Activated CD8-positive, alpha-beta memory T cell treated with anti-CD3 and anti-CD28 coated beads, Interleukin-2, amount 50 U/mL, for 1 hour (primary cell): Measurements from ENCODE around the gene PMM1.
"Not testable (repeated sequence)": the region's sequence is repeated elsewhere in the genome, so short reads cannot be mapped to it uniquely, and the experiment has no call there.

Source experiments
- DNase-seq: peaks from one replicate; pipeline ENCODE4 v3.0.0-alpha.2; 2020; ENCODE audit errors: extremely low read depth

PMM1 gene

DNA sequence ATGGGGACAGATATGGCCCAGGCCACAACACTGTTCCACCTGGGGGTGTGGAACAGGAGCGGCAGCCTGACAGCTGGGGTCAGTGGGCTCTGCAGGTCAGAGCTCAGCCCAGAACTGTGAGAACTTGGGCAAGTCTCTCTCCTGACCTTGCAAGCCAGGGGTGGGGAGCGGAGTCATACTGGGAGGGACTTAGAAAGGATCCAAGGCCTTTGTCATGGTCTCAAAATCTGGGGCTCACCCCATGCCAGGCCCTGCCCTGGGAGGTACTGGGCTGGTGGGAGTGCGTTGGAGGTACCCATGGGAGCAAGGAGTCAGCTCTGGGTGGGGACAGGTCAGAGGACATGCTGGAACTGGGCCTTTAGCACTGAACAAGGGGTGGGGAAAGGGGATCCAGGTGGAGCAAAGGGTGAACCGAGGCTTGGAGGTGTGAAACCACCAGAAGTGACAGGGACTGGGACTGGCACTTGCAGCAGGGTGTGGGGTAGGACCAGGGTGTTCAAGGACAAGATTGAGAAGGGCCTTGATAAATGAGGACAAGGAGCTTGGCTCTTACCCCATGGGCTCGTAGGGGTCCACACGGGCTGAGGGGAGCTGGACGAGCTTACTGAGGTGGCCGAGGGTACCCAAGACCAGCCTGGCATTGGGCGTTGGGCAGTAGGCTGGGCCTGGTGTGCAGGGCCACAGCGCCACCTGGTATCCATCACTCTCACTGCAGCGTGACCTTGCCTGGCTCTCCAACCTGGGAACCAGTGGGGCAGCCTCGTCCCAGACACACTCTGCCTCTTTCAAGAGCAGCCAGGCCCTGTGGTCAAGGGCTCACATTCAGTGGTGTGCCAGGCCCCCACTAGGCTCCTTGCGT, 7.4 kb upstream of the PMM1 start:
- DNase-seq, result no peak

GRCh38 chr22:41595703-41596102, 6.1 kb upstream of the PMM1 start:
- no peak for DNase-seq

DNA sequence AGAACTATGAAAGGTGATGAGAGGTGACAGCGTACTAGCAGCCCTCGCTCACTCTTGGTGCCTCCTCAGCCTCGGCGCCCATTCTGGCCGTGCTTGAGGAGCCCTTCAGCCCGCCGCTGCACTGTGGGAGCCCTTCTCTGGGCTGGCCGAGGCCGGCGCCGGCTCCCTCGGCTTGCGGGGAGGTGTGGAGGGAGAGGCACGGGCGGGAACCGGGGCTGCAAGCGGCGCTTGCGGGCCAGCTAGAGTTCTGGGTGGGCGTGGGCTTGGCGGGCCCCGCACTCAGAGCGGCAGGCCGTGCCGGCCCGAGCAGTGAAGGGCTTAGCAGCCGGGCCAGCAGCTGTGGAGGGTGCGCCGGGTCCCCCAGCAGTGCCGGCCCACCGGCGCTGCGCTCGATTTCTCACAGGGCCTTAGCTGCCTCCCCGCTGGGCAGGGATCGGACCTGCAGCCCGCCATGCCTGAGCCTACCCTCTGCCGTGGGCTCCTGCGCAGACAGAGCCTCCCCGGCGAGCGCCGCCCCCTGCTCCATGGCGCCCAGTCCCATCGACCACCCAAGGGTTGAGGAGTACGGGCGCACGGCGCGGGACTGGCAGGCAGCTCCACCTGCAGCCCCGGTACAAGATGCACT, 3.8 kb upstream of the PMM1 start:
- not testable (repeated sequence) for DNase-seq

GRCh38 chr22:41587347-41587723, 2.3 kb downstream of the PMM1 start:
- no peak for DNase-seq

GRCh38 chr22:41585898-41586297, 3.7 kb downstream of the PMM1 start:
- DNase-seq, result no peak

DNA sequence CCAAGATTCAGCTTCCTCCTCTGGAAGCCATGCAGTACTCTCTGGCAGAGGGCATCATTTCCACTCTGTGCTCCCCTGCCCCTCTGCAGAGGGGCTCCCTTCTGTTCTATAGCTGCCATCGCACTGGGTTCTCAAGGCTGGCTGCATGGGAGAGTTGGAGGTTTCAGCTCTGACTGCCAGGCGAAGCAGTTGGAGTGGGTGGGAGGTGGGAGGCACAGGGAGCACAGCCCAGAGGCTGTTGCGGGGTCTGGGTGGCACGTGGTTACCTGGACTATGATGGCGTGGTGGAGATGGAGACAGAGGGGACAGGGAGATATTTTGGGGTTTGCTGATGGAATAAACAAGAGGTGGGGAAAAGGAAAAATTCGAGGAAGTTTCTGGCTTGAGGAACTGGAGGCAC, 4.8 kb downstream of the PMM1 start:
- DNase-seq, result no peak

GRCh38 chr22:41582694-41583093, 6.9 kb downstream of the PMM1 start:
- no peak for DNase-seq

DNA sequence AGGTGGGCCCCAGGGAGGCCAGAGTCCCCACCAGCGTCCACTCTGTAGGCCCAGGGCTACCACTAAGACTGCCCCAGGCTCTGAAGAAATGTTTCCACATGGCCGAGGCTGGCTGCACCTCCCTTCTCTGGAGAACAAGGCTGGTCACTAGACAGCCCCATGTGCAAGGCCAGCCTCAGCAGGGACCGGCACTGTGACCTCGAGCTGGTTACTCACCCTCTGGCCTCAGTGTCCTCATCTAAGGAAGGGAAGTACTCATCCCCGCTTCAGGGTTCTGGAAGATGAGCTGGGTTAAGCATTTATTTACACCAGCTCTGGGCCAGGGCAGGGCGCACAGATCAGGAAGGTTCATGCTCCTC, 9.7 kb downstream of the PMM1 start:
- no peak for DNase-seq

GRCh38 chr22:41579297-41579996, 10.2 kb downstream of the PMM1 start:
- DNase-seq, result no peak

DNA sequence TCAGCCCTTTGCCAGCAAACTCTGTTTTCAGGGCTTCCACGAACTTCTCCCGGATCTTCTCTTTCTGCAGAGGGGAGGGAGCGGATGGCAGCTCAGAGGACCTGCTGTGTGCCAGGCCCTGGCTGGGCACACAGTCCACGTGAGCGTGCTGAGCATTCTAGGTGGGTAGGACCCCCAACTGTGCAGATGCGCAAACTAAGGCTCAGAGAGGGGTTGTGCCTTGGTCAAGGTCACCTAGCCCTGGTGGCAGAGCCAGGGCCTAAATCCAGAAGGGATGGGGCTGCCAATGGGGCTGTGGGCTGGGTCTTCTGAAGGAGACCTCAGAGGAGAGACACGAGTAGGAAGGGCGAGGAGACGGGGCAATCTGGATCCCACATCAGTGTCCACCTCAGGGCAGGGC, 10.8 kb downstream of the PMM1 start:
- DNase-seq, result no peak

DNA sequence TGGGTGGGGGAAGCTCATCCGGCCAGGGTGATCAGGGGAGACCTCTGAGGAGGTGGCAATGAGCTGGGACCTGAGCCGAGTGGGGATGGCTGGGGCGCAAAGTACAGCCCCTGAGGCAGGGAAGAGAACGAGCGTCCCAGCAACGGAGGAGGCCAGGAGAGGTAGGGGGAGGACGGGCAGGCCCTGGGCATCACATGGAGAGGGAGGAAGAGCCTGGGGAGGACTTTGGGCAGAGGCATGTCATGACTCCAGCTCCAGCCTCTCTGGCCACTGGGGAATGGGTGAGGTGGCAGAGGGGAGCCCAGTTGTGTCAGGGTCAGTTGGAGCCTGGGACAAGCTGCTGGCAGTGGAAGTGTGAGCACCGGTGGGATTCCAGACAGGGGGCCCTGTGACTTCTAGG, 11.5 kb downstream of the PMM1 start:
- no peak for DNase-seq

DNA sequence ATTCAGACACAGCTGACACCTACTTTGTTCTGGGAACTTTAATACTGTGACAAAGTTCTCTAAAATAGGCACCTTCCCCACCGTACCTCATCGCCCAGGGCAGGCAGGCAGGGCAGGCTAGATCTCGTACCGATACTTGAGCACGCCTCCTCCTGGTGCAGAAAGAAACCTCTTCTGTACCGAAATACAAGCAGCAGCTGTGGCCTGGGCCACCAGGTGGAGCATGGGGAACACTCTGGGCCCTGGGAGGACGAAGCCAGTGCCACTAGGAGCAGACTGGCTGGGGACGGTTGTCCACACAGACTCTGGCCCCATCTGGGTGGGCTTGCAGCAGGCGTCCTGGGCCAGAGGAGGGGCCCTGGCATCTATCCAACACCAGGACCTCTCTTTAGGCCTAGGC, 12.8 kb downstream of the PMM1 start:
- no peak for DNase-seq

- DNase-seq, result no peak
Measured at GRCh38 chr22:41575533-41575932, 14.1 kb downstream of the PMM1 start.

GRCh38 chr22:41574847-41575381, 14.7 kb downstream of the PMM1 start:
- DNase-seq, result no peak

DNA sequence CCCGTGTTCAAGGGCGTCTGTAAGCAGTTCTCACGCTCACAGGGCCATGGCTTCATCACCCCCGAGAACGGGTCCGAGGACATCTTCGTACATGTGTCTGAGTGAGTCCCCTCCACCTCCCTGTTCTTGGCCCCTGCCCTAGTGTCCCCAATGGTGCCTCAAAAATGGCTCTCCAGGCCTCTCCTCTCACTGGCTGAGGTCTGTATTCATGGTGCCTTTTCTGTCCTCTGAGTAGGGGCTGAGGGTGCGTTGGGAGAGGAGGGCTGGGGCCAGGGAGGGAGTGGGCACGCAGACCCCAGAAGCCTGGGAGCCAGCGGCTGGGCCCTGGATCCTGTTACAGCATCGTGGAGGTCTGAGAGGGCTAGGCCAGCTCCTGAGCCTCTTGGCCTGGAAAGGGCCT, 16.0 kb downstream of the PMM1 start:
- no peak for DNase-seq

GRCh38 chr22:41572305-41572704, 17.3 kb downstream of the PMM1 start:
- DNase-seq, result not testable (repeated sequence)

GRCh38 chr22:41571786-41572185, 17.9 kb downstream of the PMM1 start:
- no peak for DNase-seq

DNA sequence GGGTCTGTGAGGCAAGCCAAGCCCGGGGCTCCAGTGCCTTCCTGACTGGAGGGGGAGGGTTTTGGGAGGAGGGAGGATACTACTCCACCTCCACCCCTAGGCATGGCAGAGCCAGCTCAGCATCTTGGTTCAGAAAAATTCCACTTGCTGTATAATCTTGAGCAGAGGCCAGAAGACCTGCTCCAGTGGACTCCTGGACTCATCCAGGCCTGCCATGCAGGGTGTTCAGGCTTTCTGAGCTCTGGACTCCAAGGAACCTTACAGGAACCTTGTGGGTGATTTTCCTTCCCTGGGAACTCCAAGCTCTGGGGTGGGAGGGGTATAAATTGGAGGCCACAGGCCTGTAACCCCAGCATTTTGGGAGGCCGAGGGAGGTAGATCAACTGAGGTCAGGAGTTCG, 19.4 kb downstream of the PMM1 start:
- DNase-seq, result no peak

- no peak for DNase-seq
Measured at GRCh38 chr22:41568811-41569210, 20.8 kb downstream of the PMM1 start.

- no peak for DNase-seq
Measured at GRCh38 chr22:41567512-41567768, 22.2 kb downstream of the PMM1 start.

- no peak for DNase-seq
Measured at GRCh38 chr22:41565403-41566054, 24.1 kb downstream of the PMM1 start.

- no peak for DNase-seq
Measured at GRCh38 chr22:41564563-41564962, 25.1 kb downstream of the PMM1 start.
